Transverse colon (tissue), 3 donors: ENCODE data around the gene PPP1R10.

Experiments used
- EP300 ChIP-seq: sonication (generic); formaldehyde crosslinking; IDR thresholded peaks from one replicate; pipeline ENCODE4 v1.6.1; 2017; ENCODE audit warnings: antibody characterized with exemption, low read depth
- TF ChIP-seq, protein P1 (sequence below), 5 experiments: fragments of 200-600 bp in 3 of 5; fragments of 450-650 bp in 2 of 5; sonication (generic) in 3 of 5; IDR thresholded peaks; 1 replicate in 2 of 5; 2 replicates in 3 of 5; pipeline ENCODE4 v1.5.1; 2016 to 2017; ENCODE audit warnings: antibody characterized with exemption in 5 of 5, inconsistent platforms in 3 of 5, mild to moderate bottlenecking in 2 of 5, moderate library complexity in 1 of 5

DNA sequence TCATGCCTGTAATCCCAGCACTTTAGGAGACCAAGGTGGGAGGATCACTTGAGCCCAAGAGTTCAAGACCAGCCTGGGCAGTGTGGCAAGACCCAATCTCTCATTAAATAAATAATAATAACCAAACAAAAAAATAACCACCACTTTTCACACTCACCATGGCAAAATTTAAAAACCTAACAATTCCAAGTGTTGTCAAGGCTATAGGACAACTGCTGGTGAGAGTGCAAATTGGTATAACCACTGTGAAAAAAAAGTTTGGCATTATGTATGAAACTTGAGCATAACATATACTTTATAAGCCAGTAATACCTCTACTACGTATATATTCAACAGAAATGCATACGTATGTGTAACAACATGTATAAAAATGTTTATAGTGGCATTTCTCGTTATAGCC is 56.1 kb downstream of the PPP1R10 start:
- TF ChIP-seq, protein P1, sequence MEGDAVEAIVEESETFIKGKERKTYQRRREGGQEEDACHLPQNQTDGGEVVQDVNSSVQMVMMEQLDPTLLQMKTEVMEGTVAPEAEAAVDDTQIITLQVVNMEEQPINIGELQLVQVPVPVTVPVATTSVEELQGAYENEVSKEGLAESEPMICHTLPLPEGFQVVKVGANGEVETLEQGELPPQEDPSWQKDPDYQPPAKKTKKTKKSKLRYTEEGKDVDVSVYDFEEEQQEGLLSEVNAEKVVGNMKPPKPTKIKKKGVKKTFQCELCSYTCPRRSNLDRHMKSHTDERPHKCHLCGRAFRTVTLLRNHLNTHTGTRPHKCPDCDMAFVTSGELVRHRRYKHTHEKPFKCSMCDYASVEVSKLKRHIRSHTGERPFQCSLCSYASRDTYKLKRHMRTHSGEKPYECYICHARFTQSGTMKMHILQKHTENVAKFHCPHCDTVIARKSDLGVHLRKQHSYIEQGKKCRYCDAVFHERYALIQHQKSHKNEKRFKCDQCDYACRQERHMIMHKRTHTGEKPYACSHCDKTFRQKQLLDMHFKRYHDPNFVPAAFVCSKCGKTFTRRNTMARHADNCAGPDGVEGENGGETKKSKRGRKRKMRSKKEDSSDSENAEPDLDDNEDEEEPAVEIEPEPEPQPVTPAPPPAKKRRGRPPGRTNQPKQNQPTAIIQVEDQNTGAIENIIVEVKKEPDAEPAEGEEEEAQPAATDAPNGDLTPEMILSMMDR (IDR thresholded peaks at IDR 0.05), result no peak
- TF ChIP-seq EP300, result no peak
